ENCODE data around the gene SEMA5A.

The SEMA5A gene

DNA sequence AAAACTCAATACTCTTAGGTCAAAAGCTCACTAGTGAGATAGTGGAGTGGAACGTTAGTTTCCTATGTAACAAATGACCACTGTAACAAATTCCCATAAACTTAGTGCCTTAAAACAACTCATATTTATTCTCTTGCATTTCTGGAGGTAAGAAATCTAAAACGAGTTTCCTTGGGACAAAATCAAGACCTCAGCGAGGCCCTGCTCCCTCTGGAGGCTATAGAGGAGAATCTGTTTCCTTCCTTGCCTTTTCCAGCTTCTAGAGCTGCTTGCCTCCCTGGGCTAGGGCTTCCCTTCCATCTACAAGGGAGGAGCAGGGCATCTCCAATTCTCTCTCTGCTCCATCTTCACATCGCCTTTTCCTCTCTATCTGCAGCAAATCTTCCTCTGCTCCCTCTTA is 32.0 kb downstream of the SEMA5A start:
- no peak overlapping the region for H3K4me3 ChIP-seq (ENCODE audit: insufficient read length, low read depth)
- H3K4me1 ChIP-seq (ENCODE audit: insufficient read depth, insufficient read length) = no peaks in the 10 kb centered on the region
- no peaks in the 10 kb centered on the region for H3K9me3 ChIP-seq (ENCODE audit: insufficient read depth, low read length)
- H3K27me3 ChIP-seq (ENCODE audit: insufficient read depth, insufficient read length) = no peaks in the 10 kb centered on the region
- DNase-seq (ENCODE audit: low read depth, low spot score) = no peak
- H3K9ac ChIP-seq (ENCODE audit: insufficient read length, low read depth) = no peak overlapping the region
- no peaks in the 10 kb centered on the region for H3K36me3 ChIP-seq (ENCODE audit: insufficient read depth, insufficient read length, low read length)
- no peak for TF ChIP-seq YY1 (IDR thresholded peaks at IDR 0.05; ENCODE audit: insufficient read depth, insufficient read length)
- no peak for TF ChIP-seq ZNF274 (IDR thresholded peaks at IDR 0.05; ENCODE audit: low read depth, low read length)
- TF ChIP-seq SUZ12 (IDR thresholded peaks at IDR 0.05; ENCODE audit: extremely low read depth, insufficient read depth, insufficient read length) = no peak

DNA sequence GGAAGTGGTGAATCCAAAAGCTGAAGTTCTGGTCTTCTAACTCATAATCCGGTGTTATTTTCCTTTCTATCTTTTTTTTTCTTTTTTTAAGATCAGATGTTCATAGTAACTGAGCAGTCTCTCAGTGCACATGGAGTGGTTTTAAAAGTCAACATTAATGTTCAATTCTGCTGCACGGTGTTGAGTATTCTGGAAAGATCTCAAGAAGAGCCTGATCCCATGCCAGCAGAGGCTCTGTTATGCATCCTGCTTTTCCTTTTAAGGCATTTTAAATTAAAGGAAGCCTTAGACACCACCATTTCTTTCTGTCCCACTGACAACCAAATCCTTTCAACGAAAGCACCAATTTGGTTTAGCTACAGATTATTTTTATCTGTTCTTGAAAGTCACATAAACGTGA is 33.4 kb downstream of the SEMA5A start:
- Histone ChIP-seq H3K9ac (ENCODE audit: insufficient read length, low read depth) (no peak overlapping the region), H3K4me3 (ENCODE audit: insufficient read length, low read depth) (no peak overlapping the region), H3K36me3 (ENCODE audit: insufficient read depth, insufficient read length, low read length) (no peaks in the 10 kb centered on the region), H3K9me3 (ENCODE audit: insufficient read depth, low read length) (no peaks in the 10 kb centered on the region), H3K27me3 (ENCODE audit: insufficient read depth, insufficient read length) (no peaks in the 10 kb centered on the region), H3K4me1 (ENCODE audit: insufficient read depth, insufficient read length) (no peaks in the 10 kb centered on the region)
- TF ChIP-seq SUZ12 (IDR thresholded peaks at IDR 0.05; ENCODE audit: extremely low read depth, insufficient read depth, insufficient read length) = no peak
- no peak for TF ChIP-seq YY1 (IDR thresholded peaks at IDR 0.05; ENCODE audit: insufficient read depth, insufficient read length)
- TF ChIP-seq ZNF274 (IDR thresholded peaks at IDR 0.05; ENCODE audit: low read depth, low read length) = no peak
- no peak for DNase-seq (ENCODE audit: low read depth, low spot score)

DNA sequence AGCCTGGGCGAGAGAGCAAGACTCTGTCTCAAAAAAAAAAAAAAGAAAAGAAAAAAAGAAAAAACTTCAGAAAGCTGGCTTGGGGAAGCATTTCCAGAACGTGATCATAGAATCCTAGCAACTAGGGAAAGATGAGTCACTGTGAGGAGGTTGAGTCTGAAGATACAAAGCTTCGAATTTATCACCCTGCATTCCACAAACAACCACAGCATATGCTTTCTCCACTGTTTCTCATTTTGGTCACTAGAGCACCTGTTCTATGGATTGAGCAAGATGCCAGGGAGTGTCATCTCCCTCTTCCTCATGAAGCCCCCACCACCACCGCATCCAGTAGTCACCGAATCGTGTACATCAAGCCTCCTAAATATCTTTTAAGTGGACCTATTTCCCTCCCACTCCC is 37.9 kb downstream of the SEMA5A start:
- H3K4me1 ChIP-seq (ENCODE audit: insufficient read depth, insufficient read length) = no peaks in the 10 kb centered on the region
- H3K9ac ChIP-seq (ENCODE audit: insufficient read length, low read depth) = no peak overlapping the region
- no peaks in the 10 kb centered on the region for H3K27me3 ChIP-seq (ENCODE audit: insufficient read depth, insufficient read length)
- H3K36me3 ChIP-seq (ENCODE audit: insufficient read depth, insufficient read length, low read length) = no peaks in the 10 kb centered on the region
- TF ChIP-seq SUZ12 (IDR thresholded peaks at IDR 0.05; ENCODE audit: extremely low read depth, insufficient read depth, insufficient read length) (no peak), ZNF274 (IDR thresholded peaks at IDR 0.05; ENCODE audit: low read depth, low read length) (no peak), YY1 (IDR thresholded peaks at IDR 0.05; ENCODE audit: insufficient read depth, insufficient read length) (no peak)
- DNase-seq (ENCODE audit: low read depth, low spot score) = no peak
- no peak overlapping the region for H3K4me3 ChIP-seq (ENCODE audit: insufficient read length, low read depth)
- H3K9me3 ChIP-seq (ENCODE audit: insufficient read depth, low read length) = no peaks in the 10 kb centered on the region

DNA sequence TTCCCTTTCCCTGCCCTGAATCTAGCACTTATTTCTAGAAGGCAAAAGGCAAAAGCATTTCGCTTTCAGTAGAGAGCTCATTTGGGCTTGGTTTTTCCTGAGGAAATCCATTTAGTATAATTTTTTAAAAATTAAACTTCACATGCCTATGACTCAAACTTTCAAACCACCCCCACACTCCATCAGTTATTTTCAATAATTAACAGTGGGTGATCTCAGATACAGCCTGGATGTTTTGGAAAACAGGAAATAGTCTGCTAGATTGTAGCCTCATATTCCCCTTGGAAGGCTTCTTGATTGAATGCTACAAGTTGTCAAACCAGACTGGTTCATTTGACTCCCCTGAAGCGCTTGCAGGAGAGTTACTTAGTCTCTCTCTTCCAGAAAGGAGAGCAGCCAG is 40.6 kb downstream of the SEMA5A start:
- TF ChIP-seq SUZ12 (IDR thresholded peaks at IDR 0.05; ENCODE audit: extremely low read depth, insufficient read depth, insufficient read length) (no peak), ZNF274 (IDR thresholded peaks at IDR 0.05; ENCODE audit: low read depth, low read length) (no peak), YY1 (IDR thresholded peaks at IDR 0.05; ENCODE audit: insufficient read depth, insufficient read length) (no peak)
- Histone ChIP-seq H3K27me3 (ENCODE audit: insufficient read depth, insufficient read length) (no peaks in the 10 kb centered on the region), H3K9ac (ENCODE audit: insufficient read length, low read depth) (no peak overlapping the region), H3K9me3 (ENCODE audit: insufficient read depth, low read length) (no peaks in the 10 kb centered on the region), H3K36me3 (ENCODE audit: insufficient read depth, insufficient read length, low read length) (no peaks in the 10 kb centered on the region), H3K4me1 (ENCODE audit: insufficient read depth, insufficient read length) (no peaks in the 10 kb centered on the region), H3K4me3 (ENCODE audit: insufficient read length, low read depth) (no peak overlapping the region)
- no peak for DNase-seq (ENCODE audit: low read depth, low spot score)

DNA sequence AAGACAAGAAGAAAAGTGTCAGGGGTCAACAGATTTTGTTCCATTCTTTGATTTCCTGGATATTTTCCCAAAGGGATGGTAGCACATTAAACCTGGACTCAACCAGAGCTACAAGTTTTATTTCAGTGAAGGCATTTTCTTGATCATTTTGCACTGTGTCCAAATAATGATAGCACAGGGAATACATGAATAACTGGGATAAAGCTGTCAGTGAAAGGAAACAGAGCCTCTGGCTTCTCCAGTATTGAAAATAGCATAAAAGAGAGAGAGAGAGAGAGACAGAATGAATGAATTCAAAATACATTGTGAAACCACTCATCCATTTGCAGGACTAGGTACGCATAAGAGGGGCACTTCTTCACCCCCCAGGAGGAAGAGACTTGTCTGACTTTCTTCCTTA is 43.0 kb downstream of the SEMA5A start:
- no peak for TF ChIP-seq ZNF274 (IDR thresholded peaks at IDR 0.05; ENCODE audit: low read depth, low read length)
- no peak for TF ChIP-seq YY1 (IDR thresholded peaks at IDR 0.05; ENCODE audit: insufficient read depth, insufficient read length)
- TF ChIP-seq SUZ12 (IDR thresholded peaks at IDR 0.05; ENCODE audit: extremely low read depth, insufficient read depth, insufficient read length) = no peak
- Histone ChIP-seq H3K4me3 (ENCODE audit: insufficient read length, low read depth) (no peak overlapping the region), H3K9ac (ENCODE audit: insufficient read length, low read depth) (no peak overlapping the region), H3K27me3 (ENCODE audit: insufficient read depth, insufficient read length) (no peaks in the 10 kb centered on the region), H3K36me3 (ENCODE audit: insufficient read depth, insufficient read length, low read length) (no peaks in the 10 kb centered on the region), H3K9me3 (ENCODE audit: insufficient read depth, low read length) (no peaks in the 10 kb centered on the region), H3K4me1 (ENCODE audit: insufficient read depth, insufficient read length) (no peaks in the 10 kb centered on the region)
- DNase-seq (ENCODE audit: low read depth, low spot score) = no peak

DNA sequence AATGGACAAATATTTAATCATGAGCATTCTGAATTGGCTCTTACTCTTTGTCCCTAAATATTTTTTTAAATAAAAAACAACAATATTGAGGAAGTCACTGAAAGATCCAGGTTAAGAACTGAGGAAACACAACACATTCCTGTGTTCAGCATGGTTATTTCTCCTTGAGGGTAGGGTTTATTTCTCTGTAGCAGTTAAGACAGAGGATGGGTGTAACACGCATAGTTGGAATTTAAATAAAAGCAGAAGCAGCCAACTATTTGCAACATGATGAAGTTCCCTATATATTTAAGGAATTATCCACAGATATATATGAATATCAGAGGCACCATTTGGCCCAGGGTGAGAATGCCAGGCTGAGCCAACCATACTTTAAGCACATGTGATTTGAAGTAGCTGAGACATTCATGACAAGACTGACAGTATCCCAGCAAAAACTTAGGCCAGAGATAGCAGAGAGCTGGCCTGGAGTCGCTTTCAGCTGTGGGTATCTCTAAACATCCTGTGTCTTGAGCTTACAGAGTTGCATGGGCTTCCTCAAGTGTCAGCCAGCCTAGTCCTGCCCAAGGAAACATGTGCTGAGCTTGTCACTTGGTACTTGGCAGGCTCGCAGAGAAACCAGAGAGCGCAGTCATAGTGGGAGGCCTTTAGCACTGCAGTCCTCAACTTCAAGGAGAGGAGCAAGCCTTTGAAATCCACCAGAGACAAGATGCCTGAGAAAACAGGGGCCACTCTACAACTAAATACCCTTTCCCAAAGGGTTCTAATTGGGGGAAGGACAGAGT is 43.6 kb downstream of the SEMA5A start:
- TF ChIP-seq ZNF274 (IDR thresholded peaks at IDR 0.05; ENCODE audit: low read depth, low read length) (no peak), YY1 (IDR thresholded peaks at IDR 0.05; ENCODE audit: insufficient read depth, insufficient read length) (no peak), SUZ12 (IDR thresholded peaks at IDR 0.05; ENCODE audit: extremely low read depth, insufficient read depth, insufficient read length) (no peak)
- no peaks in the 10 kb centered on the region for H3K27me3 ChIP-seq (ENCODE audit: insufficient read depth, insufficient read length)
- DNase-seq (ENCODE audit: low read depth, low spot score) = no peak
- H3K9me3 ChIP-seq (ENCODE audit: insufficient read depth, low read length) = no peaks in the 10 kb centered on the region
- no peaks in the 10 kb centered on the region for H3K4me1 ChIP-seq (ENCODE audit: insufficient read depth, insufficient read length)
- H3K4me3 ChIP-seq (ENCODE audit: insufficient read length, low read depth) = no peak overlapping the region
- H3K36me3 ChIP-seq (ENCODE audit: insufficient read depth, insufficient read length, low read length) = no peaks in the 10 kb centered on the region
- no peak overlapping the region for H3K9ac ChIP-seq (ENCODE audit: insufficient read length, low read depth)

DNA sequence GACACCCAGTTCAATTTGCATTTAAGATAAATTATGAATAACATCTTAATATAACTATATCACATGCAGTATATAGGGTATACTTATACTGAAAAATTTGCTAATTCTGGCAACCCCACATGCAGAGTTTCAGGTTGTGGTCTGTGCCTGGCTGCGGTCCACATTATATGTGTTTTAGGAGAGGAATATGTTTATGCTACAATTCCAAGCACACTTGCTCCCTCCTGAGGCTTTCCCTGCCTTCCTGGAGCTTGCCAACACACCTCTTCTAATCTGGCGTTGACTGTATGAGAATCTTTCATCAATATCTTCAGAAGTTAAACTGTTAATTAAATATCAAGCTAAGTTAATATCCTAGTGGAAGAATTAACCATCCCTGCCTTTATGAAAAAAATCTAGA is 45.2 kb downstream of the SEMA5A start:
- no peaks in the 10 kb centered on the region for H3K4me1 ChIP-seq (ENCODE audit: insufficient read depth, insufficient read length)
- no peak overlapping the region for H3K9ac ChIP-seq (ENCODE audit: insufficient read length, low read depth)
- no peaks in the 10 kb centered on the region for H3K36me3 ChIP-seq (ENCODE audit: insufficient read depth, insufficient read length, low read length)
- no peaks in the 10 kb centered on the region for H3K9me3 ChIP-seq (ENCODE audit: insufficient read depth, low read length)
- no peaks in the 10 kb centered on the region for H3K27me3 ChIP-seq (ENCODE audit: insufficient read depth, insufficient read length)
- no peak overlapping the region for H3K4me3 ChIP-seq (ENCODE audit: insufficient read length, low read depth)
- DNase-seq (ENCODE audit: low read depth, low spot score) = no peak
- no peak for TF ChIP-seq ZNF274 (IDR thresholded peaks at IDR 0.05; ENCODE audit: low read depth, low read length)
- no peak for TF ChIP-seq YY1 (IDR thresholded peaks at IDR 0.05; ENCODE audit: insufficient read depth, insufficient read length)
- TF ChIP-seq SUZ12 (IDR thresholded peaks at IDR 0.05; ENCODE audit: extremely low read depth, insufficient read depth, insufficient read length) = no peak

Measured in NT2/D1 (cell line).